ENCODE results near the gene COPG2.
"Not testable (repeated sequence)": the region's sequence is repeated elsewhere in the genome, so short reads cannot be mapped to it uniquely, and the experiment has no call there.

Gene COPG2

GRCh38 chr7:130515315-130516040, 153.1 kb downstream of the COPG2 start:
- TF ChIP-seq CTCF (IDR thresholded peaks at IDR 0.05; ENCODE audit: low read depth, low read length, missing control alignments), result no peak
- H3K4me3 ChIP-seq (ENCODE audit: low read depth, low read length), result no peak overlapping the region
- DNase-seq (ENCODE audit: low read depth), result no peak

GRCh38 chr7:130513447-130513846, 155.1 kb downstream of the COPG2 start:
- H3K4me3 ChIP-seq (ENCODE audit: low read depth, low read length), result no peak overlapping the region
- TF ChIP-seq CTCF (IDR thresholded peaks at IDR 0.05; ENCODE audit: low read depth, low read length, missing control alignments), result no peak

GRCh38 chr7:130512038-130512437, 156.5 kb downstream of the COPG2 start:
- not testable (repeated sequence) for DNase-seq (ENCODE audit: low read depth); H3K4me3 ChIP-seq (ENCODE audit: low read depth, low read length)

More at GRCh38 chr7:130513447-130513846, 155.1 kb downstream of the COPG2 start:
- DNase-seq (ENCODE audit: low read depth), result no peak

- TF ChIP-seq CTCF (IDR thresholded peaks at IDR 0.05; ENCODE audit: low read depth, low read length, missing control alignments), result no peak
- no peak for DNase-seq (ENCODE audit: low read depth)
- H3K4me3 ChIP-seq (ENCODE audit: low read depth, low read length), result no peak overlapping the region
Observed at GRCh38 chr7:130506358-130506757, 162.2 kb downstream of the COPG2 start.

- H3K4me3 ChIP-seq (ENCODE audit: low read depth, low read length), result no peak overlapping the region
- no peak for TF ChIP-seq CTCF (IDR thresholded peaks at IDR 0.05; ENCODE audit: low read depth, low read length, missing control alignments)
- no peak for DNase-seq (ENCODE audit: low read depth)
Observed at GRCh38 chr7:130505753-130506152, 162.8 kb downstream of the COPG2 start.

GRCh38 chr7:130500910-130501309, 167.6 kb downstream of the COPG2 start:
- TF ChIP-seq CTCF (IDR thresholded peaks at IDR 0.05; ENCODE audit: low read depth, low read length, missing control alignments), result no peak
- no peak for DNase-seq (ENCODE audit: low read depth)
- H3K4me3 ChIP-seq (ENCODE audit: low read depth, low read length), result no peak overlapping the region

- no peak for DNase-seq (ENCODE audit: low read depth)
- TF ChIP-seq CTCF (IDR thresholded peaks at IDR 0.05; ENCODE audit: low read depth, low read length, missing control alignments), result no peak
- H3K4me3 ChIP-seq (ENCODE audit: low read depth, low read length), result no peak overlapping the region
Observed at GRCh38 chr7:130500463-130500862, 168.1 kb downstream of the COPG2 start.
